ENCODE results near the gene ENGASE.

Gene ENGASE

DNA sequence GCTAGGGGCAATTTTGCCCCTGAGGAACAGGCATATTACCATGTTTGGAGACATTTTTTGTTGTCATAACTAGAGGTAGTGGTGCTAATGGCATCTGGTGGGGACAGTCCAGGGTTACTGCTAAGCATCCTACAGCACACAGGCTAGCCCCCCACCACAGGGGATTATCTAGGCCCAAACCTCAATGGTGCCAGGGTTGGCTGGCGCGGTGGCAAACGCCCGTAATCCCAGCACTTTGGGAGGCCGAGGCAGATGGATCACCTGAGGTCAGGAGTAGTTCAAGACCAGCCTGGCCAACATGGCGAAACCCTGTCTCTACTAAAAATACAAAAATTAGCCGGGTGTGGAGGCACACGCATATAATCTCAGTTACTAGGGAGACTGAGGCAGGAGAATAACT is 35.5 kb upstream of the ENGASE start:
- no peak for DNase-seq (ENCODE audit: low read depth, low spot score)

DNA sequence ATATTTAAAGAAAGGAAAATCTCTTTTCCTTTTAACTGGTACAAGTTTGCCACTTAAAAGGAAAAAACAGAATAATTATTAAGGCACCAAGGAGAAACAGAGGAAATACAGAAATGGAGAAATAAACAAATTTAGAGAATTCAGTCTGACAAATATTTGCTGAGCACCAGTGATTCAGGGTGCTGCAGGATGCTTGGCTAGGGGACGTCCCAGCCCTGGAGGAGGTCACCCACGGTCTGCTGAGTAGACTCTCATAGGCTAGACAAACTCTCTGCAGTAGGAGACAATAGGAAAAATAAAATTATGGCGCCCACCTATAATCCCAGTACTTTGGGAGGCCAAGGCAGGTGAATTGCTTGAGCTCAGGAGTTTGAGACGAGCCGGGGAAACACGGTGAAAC is 34.7 kb upstream of the ENGASE start:
- no peak for DNase-seq (ENCODE audit: low read depth, low spot score)

DNA sequence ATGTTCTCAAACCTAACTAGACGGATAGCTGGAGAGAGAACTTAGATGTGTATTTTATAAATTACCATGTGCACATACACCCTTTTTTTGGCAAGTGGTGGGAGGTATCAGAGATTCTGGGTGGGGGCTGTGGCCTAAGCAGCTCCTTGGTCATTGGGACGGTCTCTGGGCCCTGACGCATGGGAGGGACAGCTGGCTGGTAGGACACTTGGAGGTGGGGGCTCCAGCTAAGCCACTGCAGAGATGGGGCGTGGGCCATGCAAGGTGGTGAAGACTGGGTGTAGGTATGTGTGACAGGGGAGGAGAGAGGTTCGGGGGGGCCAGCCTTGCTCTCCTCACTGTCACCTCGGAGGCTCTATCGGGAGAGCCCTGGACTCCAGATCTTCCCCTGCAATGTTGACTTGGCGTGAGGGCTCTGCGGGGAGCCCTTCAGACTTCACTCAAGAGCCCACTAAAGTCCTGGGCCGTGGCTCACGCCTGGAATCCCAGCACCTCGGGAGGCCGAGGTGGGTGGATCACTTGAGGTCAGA is 33.5 kb upstream of the ENGASE start:
- DNase-seq (ENCODE audit: low read depth, low spot score) = no peak

- DNase-seq (ENCODE audit: low read depth, low spot score) = no peak
Observed at GRCh38 chr17:79041723-79042420, 32.8 kb upstream of the ENGASE start.

GRCh38 chr17:79042421-79043190 is 32.0 kb upstream of the ENGASE start:
- DNase-seq (ENCODE audit: low read depth, low spot score) = no peak

DNA sequence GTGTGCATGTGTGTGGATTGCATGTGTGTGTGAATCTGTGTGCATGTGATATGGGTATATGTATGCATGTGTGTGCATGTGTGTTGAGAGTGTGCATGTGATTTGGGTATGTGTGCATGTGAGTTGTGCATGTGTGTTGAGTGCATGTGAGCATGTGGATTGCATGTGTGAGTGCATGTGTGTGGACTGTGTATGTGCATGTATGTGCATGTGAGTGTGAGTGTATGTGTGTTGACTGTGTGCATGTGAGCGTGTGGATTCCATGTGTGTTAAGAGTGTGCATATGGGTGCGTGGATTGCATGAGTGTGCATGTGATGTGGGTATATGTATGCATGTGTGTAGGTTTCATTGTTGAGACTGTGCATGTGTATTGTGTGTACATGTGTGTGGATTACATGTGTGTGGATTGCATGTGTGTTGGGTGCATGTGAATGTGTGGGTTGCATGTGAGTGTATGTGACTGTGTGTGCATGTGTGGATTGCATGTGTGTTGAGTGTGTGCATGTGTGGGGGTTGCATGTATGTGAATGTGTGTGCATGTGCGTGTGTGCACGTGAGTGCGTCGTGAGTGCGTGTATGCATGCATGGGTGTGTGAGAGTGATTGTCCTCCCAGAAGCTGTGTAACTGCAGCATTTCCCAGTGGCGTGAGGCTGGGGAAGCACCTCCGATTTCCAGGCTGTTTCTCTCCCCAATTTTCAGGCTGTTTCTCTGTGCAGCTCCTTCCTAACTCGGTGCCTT is 31.3 kb upstream of the ENGASE start:
- no peak for DNase-seq (ENCODE audit: low read depth, low spot score)

- DNase-seq (ENCODE audit: low read depth, low spot score) = no peak
Observed at GRCh38 chr17:79043931-79044320, 30.7 kb upstream of the ENGASE start.

- DNase-seq (ENCODE audit: low read depth, low spot score) = no peak
Observed at GRCh38 chr17:79044462-79044861, 30.2 kb upstream of the ENGASE start.

DNA sequence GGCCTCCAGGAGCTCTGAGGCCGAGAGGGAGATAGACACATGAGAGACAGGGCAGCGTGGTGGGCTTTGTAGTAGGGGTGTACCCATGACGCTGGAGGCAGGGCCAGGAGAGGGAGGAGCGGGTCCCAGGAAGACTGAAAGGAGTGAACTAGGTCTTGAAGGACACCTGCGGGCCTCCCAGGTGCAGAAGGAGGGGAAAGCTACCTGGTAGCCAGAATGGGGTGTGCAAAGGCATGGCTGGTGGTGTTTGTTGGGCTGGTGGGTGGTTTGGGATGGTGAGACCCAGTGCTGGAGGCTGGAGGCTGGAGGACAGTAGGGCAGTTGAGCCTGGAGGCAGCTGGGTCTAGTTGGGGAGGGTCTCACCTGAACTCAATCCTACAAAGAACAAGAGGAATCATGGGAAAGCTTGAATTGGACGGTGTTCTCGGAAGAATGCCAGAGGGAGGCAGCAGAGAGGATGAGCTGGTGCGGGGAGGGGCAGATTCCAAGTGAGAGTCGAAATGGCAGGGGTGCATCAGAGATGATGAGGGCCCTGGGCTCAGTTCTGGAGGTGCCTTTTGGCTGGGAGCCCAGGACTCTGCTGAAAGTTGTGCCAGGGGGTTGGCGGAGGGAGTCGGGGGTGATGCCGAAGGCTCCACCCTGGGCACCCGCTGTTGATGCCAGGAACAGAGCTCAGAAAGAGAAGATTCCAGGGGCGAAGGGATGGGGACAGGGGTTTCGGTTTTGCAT is 29.5 kb upstream of the ENGASE start:
- DNase-seq (ENCODE audit: low read depth, low spot score) = no peak

GRCh38 chr17:79045842-79046196 is 28.8 kb upstream of the ENGASE start:
- peak; percentile 59 for DNase-seq (ENCODE audit: low read depth, low spot score)

DNA sequence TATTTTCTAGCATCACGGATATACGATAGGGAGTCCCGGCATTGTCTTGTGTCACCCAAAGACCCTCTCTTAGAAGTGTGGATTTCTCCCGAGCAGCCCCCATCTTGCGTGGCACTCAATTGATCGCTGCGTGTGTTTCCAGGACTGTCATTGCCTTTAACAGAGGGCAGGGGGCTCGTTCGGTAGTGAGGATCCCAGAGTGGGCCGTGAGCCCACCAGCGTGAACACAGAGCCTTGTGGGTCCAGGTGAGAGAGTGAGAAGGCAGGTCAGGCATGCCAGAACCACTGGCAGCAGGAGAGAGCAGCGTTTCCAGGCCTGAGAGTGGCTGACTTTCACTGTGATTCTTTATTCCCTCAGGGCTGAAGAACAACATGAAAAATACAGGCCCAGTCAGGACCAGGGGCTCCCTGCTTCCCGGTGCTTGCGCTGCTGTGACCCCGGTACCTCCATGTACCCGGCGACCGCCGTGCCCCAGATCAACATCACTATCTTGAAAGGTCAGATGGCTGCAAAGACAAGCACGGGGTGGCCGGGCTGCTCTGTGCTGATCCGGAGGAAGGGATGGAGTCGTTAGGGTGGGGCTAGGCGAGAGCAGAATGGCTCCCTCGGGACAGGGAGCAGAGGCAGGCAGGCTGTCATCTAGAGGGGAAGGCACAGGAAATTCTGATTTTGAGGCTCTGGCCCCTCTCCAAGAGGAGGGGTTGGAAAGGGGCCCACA is 28.3 kb upstream of the ENGASE start:
- DNase-seq (ENCODE audit: low read depth, low spot score) = no peak

DNA sequence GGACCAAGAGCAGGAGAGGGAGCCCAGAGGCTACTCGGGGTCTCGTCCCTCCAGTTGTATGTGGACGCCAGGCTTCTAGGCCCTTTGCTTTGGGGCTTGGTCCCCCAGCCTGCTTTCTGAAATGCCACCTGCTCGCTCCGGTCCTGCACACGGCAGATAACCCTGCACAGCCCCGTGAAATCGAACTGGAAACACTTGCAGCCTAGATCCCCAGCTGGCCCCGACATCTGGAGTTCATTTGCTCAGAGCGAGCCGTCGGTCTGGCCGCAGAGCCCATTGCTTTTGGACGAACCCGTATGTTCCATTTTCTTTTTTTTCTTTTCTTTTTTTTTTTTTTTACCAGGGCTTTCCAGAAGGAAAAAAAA is 27.7 kb upstream of the ENGASE start:
- DNase-seq (ENCODE audit: low read depth, low spot score) = no peak

DNA sequence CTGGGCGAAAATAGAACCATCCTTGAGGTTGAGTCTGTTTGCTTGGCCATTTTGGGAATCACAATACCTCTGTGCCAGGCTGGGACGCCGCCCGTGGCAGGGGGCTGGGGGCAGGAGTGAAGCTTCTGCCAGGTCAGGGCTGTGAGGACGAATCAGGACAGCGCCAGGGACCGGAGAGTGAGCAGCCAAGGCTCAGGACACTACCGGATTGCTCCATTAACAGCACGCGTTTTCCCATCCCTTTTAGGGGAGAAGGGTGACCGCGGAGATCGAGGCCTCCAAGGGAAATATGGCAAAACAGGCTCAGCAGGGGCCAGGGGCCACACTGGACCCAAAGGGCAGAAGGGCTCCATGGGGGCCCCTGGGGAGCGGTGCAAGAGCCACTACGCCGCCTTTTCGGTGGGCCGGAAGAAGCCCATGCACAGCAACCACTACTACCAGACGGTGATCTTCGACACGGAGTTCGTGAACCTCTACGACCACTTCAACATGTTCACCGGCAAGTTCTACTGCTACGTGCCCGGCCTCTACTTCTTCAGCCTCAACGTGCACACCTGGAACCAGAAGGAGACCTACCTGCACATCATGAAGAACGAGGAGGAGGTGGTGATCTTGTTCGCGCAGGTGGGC is 27.2 kb upstream of the ENGASE start:
- DNase-seq (ENCODE audit: low read depth, low spot score) = no peak

GRCh38 chr17:79047923-79048825 is 26.4 kb upstream of the ENGASE start:
- DNase-seq (ENCODE audit: low read depth, low spot score) = no peak

DNA sequence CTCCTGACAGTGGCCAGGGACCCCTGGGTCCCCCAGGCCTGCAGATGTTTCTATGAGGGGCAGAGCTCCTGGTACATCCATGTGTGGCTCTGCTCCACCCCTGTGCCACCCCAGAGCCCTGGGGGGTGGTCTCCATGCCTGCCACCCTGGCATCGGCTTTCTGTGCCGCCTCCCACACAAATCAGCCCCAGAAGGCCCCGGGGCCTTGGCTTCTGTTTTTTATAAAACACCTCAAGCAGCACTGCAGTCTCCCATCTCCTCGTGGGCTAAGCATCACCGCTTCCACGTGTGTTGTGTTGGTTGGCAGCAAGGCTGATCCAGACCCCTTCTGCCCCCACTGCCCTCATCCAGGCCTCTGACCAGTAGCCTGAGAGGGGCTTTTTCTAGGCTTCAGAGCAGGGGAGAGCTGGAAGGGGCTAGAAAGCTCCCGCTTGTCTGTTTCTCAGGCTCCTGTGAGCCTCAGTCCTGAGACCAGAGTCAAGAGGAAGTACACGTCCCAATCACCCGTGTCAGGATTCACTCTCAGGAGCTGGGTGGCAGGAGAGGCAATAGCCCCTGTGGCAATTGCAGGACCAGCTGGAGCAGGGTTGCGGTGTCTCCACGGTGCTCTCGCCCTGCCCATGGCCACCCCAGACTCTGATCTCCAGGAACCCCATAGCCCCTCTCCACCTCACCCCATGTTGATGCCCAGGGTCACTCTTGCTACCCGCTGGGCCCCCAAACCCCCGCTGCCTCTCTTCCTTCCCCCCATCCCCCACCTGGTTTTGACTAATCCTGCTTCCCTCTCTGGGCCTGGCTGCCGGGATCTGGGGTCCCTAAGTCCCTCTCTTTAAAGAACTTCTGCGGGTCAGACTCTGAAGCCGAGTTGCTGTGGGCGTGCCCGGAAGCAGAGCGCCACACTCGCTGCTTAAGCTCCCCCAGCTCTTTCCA is 25.5 kb upstream of the ENGASE start:
- no peak for DNase-seq (ENCODE audit: low read depth, low spot score)

DNA sequence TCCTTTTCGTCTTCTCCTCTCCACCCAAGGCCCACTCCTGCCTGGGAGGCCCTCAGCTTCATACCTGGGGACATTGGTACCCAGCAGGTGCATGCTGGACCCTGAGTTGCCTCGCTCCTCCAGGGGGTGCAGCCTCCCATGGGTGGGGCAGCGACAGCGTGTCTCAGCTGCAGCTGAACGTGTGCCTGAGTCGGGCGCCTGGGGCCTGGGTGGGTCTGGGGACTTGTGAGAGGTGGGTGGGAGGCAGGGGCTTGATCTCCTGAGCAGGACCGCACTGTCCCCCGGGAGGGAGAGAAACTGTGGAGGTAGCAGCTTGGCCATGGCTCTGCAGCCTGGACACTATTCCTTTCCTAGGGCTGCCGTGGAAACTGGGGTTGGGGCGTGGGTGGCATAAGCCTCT is 24.8 kb upstream of the ENGASE start:
- DNase-seq (ENCODE audit: low read depth, low spot score) = no peak

DNA sequence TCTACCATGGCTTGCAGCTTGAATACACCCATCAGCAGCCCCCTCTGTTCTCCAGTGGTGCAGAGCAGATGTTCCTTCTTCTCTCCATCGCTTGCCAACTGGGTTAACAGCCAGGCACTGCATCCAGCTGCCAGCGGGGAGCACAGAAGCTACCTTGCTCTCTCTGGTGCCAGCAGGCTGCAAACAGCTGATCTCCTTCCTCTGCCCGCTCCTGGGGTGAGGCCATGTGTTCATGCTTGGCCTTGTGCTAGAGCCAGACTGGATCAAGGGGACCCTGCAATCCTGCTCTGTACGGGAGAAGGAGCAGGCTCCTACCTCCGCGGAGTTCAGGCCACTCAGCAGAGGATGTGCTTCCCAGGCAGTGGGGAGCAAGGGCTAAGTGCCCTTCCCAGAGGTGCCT is 24.1 kb upstream of the ENGASE start:
- no peak for DNase-seq (ENCODE audit: low read depth, low spot score)

DNA sequence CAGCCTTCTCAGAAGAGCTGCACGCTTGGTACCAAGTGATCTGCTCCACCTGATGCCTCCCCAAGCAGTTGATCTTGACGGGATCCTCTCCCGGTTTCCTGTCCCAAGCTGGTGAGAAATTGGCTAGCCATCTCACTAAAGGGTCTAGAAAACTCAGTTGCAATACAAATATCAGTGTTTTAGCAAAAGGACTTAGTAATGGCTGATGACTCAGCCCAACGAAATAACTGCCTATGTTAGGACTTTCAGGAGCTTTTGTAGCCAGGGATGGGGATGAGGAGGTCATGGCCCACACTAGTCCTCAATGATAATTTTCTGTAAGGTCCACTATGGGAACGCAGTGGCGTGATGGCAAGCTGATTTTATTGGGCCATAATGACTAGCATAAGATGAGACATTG is 23.3 kb upstream of the ENGASE start:
- no peak for DNase-seq (ENCODE audit: low read depth, low spot score)

GRCh38 chr17:79052131-79052530 is 22.5 kb upstream of the ENGASE start:
- no peak for DNase-seq (ENCODE audit: low read depth, low spot score)

Measured in brain pericyte (primary cell).